Posterior cingulate gyrus (tissue), 11 donors: Measurements from ENCODE around the gene GLIS1.
A peak's percentile ranks its signal among the peaks of the same experiment; 100 is the strongest.

Source experiments
- DNase-seq, 10 donors: peaks; one replicate each; pipeline versions ENCODE4 v3.0.0 to v3.0.0-alpha.2; 2020 to 2021; ENCODE audit warnings: mixed read lengths in 3 of 10
- intact Hi-C: fragments of 100-400 bp; cut with DNase I; formaldehyde crosslinking; loops from one replicate; pipeline ENCODE4 v1.15.1; 2023

GLIS1 gene

DNA sequence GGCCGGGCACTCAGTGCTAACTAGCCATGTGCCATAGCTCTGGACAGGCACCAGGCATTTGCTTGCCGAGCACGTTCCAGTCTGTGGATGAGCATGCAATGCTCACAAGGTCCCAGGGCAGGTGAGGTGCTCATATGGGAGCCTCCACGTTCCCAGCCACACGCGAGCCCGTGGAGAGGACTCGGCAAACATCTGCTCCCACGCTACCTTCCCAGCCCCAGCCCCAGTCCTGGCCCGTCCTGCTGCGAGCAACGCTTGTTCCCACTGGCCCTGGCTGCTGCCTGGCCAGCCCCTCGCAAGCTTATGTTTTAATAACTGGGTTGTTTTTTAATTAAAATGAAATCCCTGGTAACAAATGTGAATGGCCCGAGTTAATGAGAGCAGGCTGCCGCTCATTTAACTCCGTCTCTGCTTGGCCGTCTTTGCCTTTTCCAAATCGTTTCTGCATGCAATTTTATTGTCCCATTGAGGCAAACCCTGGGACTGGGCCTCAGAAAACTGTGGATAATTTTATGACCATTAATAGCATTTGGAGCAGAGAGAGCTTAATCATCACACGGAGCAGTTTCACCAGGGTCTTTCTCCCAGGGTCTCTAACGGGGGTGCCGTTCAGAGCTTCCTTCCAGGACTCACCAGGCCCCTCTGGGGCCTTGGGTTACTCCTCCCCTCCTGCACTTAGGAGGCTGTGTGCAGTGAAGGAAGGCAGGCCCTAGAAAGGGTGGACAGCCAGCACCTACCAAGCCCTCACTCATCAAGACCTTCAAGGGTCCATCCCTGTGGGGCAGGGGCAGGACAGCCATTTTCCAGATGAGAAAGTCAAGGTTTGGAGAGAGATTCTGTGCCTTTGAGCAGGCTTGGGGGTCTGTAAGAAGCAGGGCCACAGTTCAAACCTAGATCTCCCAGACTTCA is 136.8 kb downstream of the GLIS1 start:
- intact Hi-C loops: no loop called here
- peak in 1 of 10 donors; percentile 70 for DNase-seq

DNA sequence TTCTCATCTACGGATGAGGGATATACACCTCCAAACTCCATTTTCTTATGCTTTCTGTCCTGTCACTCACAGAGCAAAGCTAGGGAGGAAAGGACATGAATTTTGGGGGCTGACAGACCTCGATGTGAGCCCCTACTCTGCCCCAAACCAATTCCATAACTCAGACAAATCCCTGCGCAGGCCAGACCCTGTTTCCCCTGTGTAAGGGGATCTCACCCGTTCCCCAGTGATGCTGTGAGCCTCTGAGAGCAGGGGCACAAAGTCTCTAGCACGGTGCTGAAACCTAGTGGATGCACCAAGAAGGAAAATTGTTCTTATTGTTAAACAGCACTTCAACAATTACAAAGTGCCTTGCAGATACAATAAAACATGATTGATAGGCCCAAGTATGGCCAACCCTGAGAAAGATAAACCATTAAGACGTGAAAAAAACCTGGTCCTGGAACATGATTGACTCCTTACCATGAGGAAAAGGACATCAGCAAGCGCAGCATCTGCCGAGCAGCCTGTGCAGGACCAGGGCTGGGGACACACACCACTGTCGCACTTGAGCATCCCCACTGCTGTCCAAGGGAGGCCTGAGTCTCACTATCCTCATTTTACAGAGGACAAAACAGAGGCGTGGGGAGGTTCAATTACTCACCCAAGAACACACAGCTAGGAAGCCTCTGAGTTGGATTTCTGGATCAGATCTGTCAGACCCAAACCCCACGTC is 137.8 kb downstream of the GLIS1 start:
- peak in 1 of 10 donors; percentile 47 for DNase-seq
- intact Hi-C loops: no loop called here

DNA sequence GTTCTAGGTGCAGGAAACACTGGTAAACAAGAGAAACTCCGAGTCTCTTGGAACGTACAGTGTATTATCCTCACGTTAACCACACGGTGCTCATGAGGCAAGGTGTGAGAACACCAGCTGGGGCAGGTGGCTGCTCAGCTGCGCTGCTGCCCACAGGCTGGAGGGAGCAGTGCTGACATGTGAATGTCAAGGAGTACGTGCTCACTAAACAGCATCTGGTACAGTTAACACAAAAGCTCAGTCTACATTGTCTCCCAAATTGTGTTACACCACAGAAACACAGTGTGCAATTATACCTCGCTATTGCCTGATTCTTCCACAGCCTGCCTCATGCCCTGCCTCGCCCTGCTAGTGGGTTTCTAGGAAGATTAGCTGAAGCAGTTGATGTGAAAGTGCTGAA is 138.4 kb downstream of the GLIS1 start:
- DNase-seq: peak in 1 of 10 donors; percentile 57
- intact Hi-C loops: no loop called here

DNA sequence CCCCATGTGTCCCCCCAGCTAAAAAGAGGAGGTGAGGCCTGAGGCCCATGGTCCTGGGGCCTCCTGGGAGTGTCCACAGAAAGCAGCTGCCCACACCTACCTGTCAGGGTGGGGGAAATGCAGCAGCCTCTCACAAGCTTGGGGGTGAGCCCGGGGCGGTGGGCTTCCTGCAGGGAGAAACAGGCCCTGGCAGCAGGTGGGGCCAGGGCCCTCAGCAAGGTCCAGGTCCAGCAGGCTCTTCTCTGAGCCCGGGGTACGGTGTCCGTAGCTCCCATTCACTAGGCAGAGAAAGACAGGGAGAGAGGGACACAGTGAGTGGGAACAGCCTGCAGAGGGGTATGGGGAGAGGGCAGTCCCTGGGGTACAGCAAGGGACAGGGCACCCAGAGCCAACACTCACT is 139.0 kb downstream of the GLIS1 start:
- intact Hi-C loops: no loop called here
- DNase-seq: peak in 1 of 10 donors; percentile 28

DNA sequence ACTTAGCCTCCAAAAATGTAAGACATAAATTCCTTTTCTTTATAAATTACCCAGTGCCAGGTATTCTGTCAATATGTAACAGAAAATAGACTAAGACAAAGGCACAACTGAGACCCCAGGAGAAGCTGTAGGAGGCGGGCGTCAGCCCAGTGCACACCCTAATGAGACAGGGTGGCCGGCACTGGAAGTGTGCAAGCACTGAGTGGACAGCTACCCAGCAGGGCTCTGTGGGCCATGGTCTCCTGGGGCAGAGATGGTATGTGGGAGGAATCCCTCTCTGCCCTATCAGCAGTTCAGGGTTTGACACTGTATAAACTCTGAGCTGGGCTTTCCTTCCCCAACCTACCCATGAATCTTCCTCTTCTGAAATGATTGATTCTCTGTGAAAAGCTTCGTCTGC is 139.5 kb downstream of the GLIS1 start:
- peak in 1 of 10 donors; percentile 55 for DNase-seq
- intact Hi-C loops: no loop called here

DNA sequence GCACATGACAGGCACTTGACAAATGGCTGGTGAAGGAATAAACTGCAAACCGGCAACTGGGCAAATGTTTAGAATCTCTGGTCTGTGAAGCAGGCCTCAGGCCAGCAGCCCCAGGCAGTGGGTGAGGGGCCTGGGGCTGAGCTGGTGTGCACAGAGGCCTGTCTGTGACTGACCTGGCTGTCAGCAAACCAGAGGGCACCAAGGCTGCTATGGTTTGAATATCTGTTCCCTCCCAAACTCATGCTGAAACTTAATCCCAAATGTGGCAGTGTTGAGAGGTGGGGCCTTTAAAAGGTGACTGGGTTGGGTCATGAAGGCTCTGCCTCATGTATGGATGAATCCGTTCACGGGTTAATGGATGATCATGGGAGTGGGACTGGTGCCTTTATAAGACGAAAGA is 140.0 kb downstream of the GLIS1 start:
- intact Hi-C loops: no loop called here
- DNase-seq: peak in 1 of 10 donors; percentile 47

DNA sequence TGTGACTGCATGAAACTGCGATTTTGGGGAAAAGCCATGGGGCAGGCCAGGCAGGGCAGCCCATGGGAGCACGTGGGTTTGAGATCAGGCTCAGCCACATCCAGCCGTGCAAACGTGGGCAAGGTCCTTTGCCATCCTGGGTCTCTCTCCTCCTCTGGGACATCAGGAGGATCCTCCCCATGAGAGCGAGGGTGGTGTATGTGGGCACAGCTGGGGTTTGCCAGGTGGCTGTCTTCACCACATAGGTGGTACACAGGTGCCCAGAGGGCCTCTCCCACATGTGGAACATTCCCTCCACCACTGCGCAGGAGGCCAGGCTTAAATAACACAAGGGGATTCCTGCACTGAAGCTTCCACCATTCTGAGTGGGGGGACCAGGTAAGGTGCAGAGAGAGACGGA is 143.1 kb downstream of the GLIS1 start:
- intact Hi-C loops: no loop called here
- peak in 1 of 10 donors; percentile 74 for DNase-seq

DNA sequence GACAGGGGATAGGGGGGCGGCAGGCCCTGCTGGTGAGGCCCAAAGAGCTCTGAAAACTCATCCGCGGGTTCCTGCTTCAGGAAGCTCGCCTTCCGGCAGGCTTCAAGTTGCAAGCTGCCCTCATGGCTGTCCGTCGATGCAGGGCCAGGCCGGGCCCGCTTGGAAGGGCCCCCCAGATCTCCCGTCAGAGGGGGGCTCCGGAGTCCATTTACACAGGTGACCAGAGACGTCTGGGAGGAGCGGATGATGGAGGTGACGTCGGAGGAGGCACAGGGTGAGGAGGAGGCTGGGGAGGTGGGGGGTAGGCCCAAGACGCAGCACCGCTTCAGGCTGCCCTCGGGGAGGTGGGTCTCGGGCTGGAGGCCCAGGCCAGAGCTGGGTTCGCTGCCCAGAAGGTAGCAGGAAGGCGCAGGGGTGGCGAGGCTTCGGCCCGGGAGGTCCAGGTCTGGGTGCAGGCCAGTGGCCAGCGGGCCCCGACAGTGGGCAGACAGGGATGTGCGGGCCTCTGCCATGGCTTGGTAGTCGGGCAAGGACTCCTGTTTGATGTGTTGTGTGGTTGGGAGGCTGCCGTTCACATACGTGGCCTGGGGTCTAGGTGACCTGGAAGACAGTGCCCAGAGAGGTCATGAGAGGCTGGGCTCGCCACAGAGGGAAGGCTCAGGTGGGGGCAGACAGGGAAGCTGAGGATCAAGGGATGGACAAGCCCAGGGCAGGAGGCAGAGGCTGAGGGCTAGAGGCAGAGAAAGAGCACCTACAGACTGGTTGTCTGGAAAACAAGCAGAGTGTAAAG is 144.4 kb downstream of the GLIS1 start:
- intact Hi-C loops: no loop called here
- DNase-seq: peak in 1 of 10 donors; percentile 76

DNA sequence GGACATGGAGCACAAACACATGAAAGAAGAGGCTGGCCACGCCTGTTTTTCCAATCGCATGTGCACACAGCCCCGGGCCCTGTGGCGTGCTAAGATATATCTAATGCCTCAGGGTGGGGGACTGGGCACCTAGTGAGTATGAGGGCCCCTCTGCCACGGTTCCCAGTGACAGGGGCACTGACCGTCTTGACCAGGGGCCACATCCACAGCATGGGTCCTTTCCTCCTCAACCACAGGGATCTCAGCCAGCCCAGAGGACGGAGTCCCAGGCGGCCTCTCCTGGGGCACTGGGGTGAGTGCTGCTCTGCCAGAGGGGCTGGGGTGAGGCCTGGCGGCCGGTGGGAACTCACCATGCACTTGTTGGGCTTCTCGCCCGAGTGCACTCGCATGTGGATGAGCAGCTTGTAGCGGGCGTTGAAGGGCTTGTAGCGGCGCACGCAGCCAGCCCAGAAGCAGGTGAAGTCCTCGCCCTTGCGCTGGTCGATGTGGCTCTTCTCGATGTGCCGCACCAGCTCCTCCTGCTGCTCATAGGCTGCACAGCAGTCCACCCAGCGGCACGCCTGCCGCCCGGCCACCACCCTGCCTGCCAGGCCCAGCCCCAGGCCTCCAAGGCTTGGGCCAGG is 145.1 kb downstream of the GLIS1 start:
- DNase-seq: peak in 1 of 10 donors; percentile 76
- intact Hi-C loops: no loop called here

DNA sequence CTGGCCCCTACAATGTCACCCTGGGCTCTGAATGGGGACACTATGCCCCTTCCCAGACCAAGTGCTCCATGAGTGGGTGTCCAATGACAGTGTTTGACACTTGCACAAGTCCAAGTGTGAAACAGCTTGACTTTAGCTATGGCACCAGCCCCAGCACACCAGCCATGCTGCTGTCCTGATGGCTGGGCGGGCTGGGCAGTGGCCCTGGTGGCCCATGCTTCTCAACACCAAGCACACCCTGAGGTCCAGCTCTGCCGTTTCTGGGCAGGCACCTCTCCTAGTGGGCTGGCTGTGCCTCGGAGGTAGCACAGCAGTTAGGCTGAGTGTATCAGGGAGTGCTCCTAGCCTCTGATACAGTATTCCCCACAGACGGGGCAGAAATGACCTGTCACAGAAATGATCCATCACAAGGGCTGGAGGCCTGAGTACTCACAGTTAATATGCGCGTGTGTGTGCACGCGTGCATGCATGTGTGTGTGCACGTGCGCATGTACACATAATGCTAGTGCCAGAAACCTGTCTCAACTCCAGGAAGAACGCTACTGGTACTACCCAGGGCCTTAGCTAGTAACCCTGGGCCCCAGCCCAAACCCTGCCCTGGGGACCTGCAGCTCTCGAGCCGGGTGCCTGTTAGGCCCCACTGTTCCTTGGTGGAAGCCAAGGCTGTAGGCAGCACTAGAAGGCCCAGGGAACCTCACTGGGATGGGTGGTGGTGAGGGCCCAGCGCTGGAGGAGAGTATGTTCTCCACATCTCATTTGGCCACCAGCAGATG is 145.8 kb downstream of the GLIS1 start:
- intact Hi-C loops: no loop called here
- peak in 1 of 10 donors; percentile 63 for DNase-seq

DNA sequence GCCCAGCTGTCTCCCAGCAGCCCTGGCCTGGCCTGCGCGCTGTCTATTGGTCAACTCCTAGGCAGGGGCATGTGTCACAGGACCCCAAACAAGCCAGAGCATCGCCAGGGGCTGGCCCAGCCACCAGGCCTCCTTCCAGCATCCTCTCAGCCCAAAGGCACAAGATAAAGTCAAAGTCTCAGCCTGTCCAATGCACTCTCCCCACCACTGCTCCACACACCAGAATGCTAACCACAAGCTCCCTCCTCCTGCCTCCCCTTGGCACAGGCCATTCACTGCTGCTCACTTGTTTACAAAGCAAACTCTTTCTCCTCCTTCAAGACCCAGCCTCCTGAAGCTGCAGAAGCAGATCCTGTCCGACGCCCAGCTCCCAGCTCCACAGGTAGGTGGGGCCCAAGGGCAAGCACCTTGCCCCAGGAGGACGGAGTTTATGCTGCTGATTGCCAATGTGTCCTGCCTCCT is 146.4 kb downstream of the GLIS1 start:
- peak in 1 of 10 donors; percentile 67 for DNase-seq

DNA sequence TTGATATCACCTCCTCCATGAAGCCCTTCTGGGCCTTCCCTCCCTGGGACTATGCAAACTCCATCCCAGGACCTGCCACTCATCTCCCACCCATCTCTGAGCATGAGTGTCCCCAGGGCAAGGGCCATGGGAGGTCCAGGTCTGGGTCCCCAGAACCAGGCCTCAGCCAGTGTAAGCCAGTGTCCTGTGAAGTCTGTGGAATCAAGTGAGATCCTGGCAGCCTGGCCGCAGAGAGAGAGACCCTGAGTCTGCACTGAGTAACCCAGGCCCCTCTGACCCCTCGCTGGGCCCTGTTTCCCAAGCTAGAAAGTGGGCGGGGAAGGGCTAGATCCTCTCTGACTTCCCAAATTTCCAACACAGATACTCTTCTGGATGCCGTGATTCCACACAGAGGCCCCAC is 147.0 kb downstream of the GLIS1 start:
- intact Hi-C loops: no loop called here
- peak in 1 of 10 donors; percentile 32 for DNase-seq

More for the DNA sequence above, 146.4 kb downstream of the GLIS1 start:
- intact Hi-C loops: no loop called here

DNA sequence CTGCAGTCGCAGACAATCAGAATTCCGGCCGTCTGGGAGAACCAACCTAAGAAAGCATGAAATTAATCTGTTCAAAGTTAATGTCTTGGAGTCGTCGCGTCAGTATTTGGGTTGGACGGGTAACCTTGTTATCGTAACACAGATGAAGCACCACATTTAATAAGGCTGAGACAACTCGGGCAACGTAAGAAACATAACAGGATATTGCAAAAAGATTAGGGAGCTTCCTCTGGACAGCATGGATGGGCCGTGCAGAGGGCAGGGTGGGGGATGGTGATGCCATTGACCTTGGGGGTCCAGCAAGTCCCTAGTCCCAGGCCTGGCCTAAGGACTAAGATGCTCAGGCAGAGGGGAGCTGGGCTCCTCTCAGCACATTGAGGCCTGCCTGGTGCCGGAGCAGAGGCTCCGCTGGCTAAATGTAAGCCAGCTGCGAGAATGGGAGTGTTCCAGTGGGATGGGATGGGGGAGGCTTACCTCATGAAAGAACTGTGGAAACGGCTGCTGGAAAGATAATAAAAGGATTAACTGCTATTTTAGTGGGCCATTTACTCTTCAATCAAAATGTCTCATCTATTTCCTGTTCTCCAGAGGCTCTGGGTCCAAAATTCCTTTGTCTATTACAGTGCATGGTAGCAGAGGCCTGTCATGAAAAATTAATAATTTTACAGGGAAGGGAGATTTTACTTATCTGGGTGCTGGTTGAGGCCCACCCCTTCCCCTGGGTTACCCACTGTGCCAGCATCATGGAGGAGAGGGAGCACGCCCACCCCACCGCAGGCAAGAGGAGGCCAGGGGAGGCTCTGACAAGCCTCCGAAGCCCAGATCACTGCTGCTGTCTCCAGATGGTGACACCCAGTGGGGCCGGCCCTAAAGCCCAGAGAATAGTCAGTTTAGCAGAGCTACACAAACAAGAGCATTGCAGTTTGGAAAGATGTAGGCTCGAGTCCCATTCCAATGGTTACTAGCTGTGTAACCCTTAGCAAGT is 148.1 kb downstream of the GLIS1 start:
- intact Hi-C loops: no loop called here
- peak in 1 of 10 donors; percentile 66 for DNase-seq

DNA sequence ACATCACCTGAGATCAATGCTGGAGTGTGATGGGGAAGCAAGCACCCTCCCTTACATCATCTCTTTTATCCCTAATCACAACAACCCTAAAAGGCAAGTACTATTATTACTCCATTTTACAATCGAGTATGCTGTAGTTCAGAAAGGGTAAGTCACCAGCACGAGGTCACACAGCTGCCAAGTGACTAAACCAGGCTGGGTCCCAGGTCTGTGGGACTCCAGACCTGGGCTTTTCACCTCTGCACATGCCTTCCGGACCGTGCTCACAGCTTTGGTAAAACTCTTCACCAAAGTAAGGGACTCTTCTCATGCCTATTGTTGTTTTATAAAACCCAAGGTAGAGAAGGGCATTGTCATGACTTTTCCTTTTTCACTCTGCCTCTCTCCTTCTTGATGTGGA is 148.9 kb downstream of the GLIS1 start:
- intact Hi-C loops: no loop called here
- DNase-seq: no peak

DNA sequence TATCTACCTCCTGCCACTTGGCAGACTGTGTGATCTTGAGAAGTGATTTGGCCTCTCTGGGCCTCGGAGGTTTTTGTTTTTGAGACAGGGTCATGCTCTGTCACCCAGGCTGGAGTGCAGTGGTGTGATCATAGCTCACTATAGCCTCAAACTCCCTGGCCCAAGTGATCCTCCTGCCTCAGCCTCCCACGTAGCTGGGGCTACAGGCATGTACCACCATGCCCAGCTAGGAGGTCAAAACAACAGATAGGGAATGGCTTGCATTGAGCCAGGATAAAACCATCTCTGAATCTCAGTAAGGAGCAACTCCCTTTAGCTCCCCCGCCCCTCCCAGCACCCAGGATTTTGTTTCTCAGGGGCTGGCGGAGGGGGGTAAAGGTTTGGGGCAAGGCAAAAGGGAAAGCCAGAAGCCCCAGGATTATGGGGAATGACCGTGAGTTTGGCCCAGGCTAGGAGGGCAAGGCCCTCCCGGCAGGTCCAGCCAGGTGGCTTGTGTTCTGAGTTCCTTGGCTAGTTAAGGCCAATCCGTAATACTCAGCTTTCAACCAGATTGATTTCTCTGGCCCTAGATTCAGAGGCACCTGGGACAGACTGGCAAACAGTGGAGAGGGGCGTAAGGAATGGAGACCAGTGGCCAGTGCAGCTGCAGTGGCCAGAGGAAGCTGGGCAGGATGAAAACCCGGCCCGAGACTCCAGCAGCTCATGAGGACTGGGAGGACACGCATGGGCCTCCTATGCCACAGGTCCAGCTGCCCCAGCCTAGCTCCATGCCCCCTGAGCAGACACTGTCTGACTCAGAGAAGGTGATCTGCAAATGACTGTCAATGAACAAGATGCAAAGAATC is 149.7 kb downstream of the GLIS1 start:
- intact Hi-C loops: no loop called here
- peak in 2 of 10 donors; percentile 42 to 61 for DNase-seq

DNA sequence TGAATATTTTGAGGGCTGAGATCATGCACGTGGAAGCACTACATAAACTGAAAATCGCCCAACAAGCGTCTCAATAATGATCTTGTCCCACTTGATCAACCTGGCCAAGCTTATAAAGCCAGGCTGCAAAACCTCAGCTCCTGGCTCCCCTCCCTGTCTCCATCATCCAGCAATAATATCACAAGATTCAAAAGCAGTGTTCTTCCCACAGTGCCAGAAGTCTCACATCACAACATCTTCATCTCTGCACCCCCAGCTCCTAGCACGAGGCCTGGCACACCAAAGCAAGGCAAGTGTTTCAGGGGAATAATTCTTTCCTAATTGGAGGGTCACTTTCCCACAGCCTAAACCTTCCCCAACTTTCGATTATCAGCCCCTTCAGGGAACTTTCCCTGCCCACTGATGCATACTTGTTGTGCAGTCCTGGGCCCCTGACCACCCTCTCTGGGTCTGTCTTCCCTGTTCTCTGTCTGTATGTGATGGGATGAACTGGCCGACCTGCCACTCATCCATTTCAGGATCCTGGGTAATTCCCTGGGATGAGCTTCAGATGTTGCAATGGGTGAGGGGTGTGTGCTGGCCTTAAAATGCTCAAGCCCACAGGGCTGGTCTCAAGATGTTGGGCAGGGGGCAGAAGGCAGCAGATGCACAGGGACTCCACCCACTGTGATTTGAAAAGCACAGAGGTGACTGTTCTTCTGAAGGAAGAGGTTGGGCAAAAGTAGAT is 150.7 kb downstream of the GLIS1 start:
- intact Hi-C loops: no loop called here
- no peak for DNase-seq
